Measurements from ENCODE around the gene BANK1. TPM values are rescaled to one million over a fixed set of nuclear protein-coding genes. Genes with fewer than 3 reads are reported as not detected.

BANK1 gene
- total RNA-seq, 3 donors from 2014 or later = 0.98 to 13.3 (median 2.0) TPM

DNA sequence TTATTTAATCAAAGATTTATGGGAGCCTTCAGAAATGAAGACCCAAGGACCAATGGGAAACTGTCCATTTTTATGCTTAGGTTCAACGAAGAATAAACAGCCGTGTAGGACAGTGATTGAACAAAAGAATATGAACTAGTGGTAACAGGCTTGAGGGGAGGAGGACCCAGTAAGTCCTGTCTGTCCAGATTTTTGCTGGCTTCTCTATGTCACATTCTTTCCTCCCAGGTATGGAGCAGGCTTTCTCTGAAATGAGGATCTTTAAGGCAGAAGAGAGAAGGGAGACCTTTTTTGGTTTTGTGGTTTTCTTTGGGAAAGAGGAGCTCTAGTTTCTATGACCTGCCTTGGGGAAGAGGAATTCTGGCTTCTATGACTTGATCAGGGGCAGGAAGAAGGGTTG is 74.1 kb downstream of the BANK1 start:
- no peaks in the 10 kb centered on the region for H3K4me1 ChIP-seq
- intact Hi-C loops (cut with DNase I; ENCODE audit: low total_unique reads) = no loop called here
- no peaks in the 10 kb centered on the region for H3K36me3 ChIP-seq
- H3K4me3 ChIP-seq = no peak overlapping the region
- no peak overlapping the region for H3K27ac ChIP-seq
- no peak for DNase-seq (ENCODE audit: low spot score in 2 of 2)
- TF ChIP-seq, protein P1, sequence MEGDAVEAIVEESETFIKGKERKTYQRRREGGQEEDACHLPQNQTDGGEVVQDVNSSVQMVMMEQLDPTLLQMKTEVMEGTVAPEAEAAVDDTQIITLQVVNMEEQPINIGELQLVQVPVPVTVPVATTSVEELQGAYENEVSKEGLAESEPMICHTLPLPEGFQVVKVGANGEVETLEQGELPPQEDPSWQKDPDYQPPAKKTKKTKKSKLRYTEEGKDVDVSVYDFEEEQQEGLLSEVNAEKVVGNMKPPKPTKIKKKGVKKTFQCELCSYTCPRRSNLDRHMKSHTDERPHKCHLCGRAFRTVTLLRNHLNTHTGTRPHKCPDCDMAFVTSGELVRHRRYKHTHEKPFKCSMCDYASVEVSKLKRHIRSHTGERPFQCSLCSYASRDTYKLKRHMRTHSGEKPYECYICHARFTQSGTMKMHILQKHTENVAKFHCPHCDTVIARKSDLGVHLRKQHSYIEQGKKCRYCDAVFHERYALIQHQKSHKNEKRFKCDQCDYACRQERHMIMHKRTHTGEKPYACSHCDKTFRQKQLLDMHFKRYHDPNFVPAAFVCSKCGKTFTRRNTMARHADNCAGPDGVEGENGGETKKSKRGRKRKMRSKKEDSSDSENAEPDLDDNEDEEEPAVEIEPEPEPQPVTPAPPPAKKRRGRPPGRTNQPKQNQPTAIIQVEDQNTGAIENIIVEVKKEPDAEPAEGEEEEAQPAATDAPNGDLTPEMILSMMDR (IDR thresholded peaks at IDR 0.05) = no peak
- TF ChIP-seq POLR2A (IDR thresholded peaks at IDR 0.05) = no peak
- TF ChIP-seq POLR2AphosphoS5 (IDR thresholded peaks at IDR 0.05) = no peak
- H3K27me3 ChIP-seq = no peaks in the 10 kb centered on the region
- H3K9me3 ChIP-seq = no peaks in the 10 kb centered on the region

DNA sequence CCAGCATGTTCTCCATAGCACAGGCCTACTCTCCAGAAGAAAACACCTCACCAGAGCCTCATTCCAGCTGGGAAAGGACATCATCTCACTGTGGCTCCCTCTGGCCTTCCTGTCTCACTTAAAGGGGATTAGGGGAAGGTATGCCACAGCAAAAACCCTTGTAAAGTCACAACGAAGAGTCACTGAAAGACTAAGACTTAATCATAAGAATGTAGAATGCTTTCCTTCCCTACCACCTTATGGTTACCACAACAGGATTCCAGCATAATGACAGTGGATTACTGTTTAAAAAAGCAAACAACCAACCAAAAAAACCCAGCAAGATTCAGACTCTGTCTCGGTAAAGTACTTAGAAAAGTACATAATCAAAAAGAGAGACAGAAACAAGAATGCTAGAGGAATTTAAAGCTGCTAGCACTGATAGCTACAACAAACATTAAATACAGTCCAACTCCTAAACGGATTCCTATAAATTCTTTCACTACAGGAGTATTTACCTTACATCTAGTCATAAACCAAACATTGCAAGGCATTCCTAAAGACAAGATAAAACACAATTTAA is 75.1 kb downstream of the BANK1 start:
- Histone ChIP-seq H3K36me3 (no peaks in the 10 kb centered on the region), H3K4me1 (no peaks in the 10 kb centered on the region), H3K4me3 (no peak overlapping the region), H3K27me3 (no peaks in the 10 kb centered on the region), H3K9me3 (no peaks in the 10 kb centered on the region), H3K27ac (no peak overlapping the region)
- intact Hi-C loops (cut with DNase I; ENCODE audit: low total_unique reads) = no loop called here
- no peak for DNase-seq (ENCODE audit: low spot score in 2 of 2)
- TF ChIP-seq POLR2A (IDR thresholded peaks at IDR 0.05) = no peak
- TF ChIP-seq POLR2AphosphoS5 (IDR thresholded peaks at IDR 0.05) = no peak
- TF ChIP-seq, protein P1 (IDR thresholded peaks at IDR 0.05) = no peak

DNA sequence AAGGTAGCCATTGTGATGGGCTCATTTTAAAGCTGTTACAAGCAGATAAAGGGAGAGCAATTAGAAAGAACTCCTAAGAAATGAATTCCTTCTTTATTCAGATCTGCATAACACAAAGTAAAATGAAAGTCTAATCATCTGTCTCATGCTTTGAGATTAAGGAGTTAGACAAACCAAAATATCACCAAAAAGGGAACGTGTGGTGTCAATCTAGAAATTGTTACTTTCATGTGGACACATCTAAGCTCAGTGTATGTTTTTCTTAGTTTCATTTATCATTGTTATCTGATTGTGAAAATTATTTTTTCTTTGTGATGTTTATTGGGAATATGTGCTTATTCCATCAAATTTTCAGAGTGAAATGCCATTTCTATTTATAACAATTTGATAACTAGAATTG is 80.3 kb downstream of the BANK1 start:
- Histone ChIP-seq H3K27ac (no peak overlapping the region), H3K9me3 (no peaks in the 10 kb centered on the region), H3K27me3 (no peaks in the 10 kb centered on the region), H3K4me1 (no peaks in the 10 kb centered on the region), H3K4me3 (no peak overlapping the region), H3K36me3 (no peaks in the 10 kb centered on the region)
- DNase-seq (ENCODE audit: low spot score in 2 of 2) = no peak
- TF ChIP-seq, protein P1 (IDR thresholded peaks at IDR 0.05) = no peak
- TF ChIP-seq POLR2AphosphoS5 (IDR thresholded peaks at IDR 0.05) (no peak), POLR2A (IDR thresholded peaks at IDR 0.05) (no peak)
- intact Hi-C loops (cut with DNase I; ENCODE audit: low total_unique reads) = no loop called here

DNA sequence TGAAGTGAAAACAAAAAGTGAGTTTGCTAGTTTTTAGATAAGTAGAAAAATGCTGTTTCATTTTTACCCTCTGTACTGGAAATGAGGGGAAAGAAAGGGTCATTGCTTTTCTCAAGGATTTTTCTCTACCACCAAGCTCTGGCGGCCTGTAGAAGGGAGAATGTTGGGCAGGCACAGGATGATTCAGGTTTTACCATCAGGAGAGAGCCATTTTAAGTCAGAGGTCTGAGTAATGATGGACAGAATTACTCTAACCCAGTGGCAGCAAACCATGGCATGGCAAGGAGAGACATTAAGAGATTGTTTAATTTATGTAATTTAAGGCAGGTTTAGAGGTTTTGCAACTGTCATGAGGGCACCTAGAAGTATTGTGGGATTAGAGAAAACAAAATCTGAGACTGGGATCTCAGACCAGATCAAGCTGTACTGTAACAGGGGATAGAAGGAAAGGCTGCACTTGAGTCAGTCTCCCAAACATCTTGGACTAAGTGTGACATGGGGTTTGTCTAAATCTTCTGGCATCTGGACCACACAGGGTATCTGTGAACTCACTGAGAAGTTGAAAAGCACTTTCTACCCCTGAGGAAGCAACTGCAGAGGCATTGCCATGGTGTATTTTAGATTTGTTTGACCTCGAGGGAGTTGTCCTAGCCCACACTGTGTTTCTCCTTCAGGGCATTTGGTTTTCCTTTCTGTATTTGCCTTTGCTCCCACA is 81.6 kb downstream of the BANK1 start:
- Histone ChIP-seq H3K27ac (no peak overlapping the region), H3K36me3 (no peaks in the 10 kb centered on the region), H3K4me3 (no peak overlapping the region), H3K9me3 (no peaks in the 10 kb centered on the region), H3K27me3 (no peaks in the 10 kb centered on the region), H3K4me1 (no peaks in the 10 kb centered on the region)
- TF ChIP-seq POLR2A (IDR thresholded peaks at IDR 0.05) (no peak), POLR2AphosphoS5 (IDR thresholded peaks at IDR 0.05) (no peak)
- TF ChIP-seq, protein P1 (IDR thresholded peaks at IDR 0.05) = no peak
- intact Hi-C loops (cut with DNase I; ENCODE audit: low total_unique reads) = loop anchor here (1.0 kb wide), 1 partner anchor 14 kb away; no protein-coding TSS in a partner anchor
- DNase-seq (ENCODE audit: low spot score in 2 of 2) = no peak

DNA sequence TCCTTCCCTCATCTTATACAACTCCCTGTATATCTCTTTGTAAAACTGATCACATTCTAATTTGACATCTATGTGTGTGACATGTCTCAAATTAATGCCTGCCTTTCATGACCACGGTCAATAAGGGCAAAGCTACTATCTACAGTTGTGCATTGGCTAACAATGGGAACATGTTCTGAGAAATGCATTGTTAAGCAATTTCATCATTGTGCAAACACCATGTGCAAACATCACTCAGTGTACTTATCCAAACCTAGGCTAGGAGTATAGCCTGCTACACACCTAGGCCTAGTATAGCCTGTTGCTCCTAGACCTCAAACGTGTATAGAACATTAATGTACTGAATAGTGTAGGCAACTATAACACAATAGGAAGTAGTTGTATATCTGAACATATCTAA is 95.0 kb downstream of the BANK1 start:
- Histone ChIP-seq H3K27me3 (no peaks in the 10 kb centered on the region), H3K36me3 (no peaks in the 10 kb centered on the region), H3K9me3 (no peaks in the 10 kb centered on the region), H3K4me1 (no peaks in the 10 kb centered on the region), H3K27ac (no peak overlapping the region), H3K4me3 (no peak overlapping the region)
- TF ChIP-seq, protein P1 (IDR thresholded peaks at IDR 0.05) = no peak
- TF ChIP-seq POLR2AphosphoS5 (IDR thresholded peaks at IDR 0.05) (no peak), POLR2A (IDR thresholded peaks at IDR 0.05) (no peak)
- no peak for DNase-seq (ENCODE audit: low spot score in 2 of 2)
- intact Hi-C loops (cut with DNase I; ENCODE audit: low total_unique reads) = no loop called here

Data from breast epithelium (tissue), 4 donors.